ENCODE results near the gene TMEM178B.

The TMEM178B gene

DNA sequence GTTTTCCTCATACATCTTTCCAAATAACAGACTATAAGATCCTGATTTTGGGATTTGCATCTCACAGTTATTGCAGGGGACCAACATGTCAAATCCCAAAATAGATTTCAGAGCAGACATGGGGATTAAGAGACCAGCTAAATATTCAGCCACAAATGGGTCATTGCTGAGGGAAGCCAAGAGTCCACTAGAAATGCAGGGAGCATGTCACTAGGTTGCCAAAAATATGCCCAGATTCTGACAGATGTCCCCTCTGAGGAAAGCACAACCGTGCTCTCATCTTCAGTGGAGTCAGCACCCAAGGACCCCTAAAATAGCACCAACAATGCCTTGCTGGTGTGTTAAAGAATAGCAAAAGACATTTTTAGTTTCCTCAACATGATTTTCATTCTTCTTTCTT is 421.2 kb downstream of the TMEM178B start:
- Histone ChIP-seq H3K27ac (no peak overlapping the region), H3K4me3 (no peak overlapping the region), H3K36me3 (no peaks in the 10 kb centered on the region), H3K9me3 (no peaks in the 10 kb centered on the region), H3K4me1 (no peaks in the 10 kb centered on the region), H3K27me3 (no peaks in the 10 kb centered on the region)
- TF ChIP-seq, protein P1, sequence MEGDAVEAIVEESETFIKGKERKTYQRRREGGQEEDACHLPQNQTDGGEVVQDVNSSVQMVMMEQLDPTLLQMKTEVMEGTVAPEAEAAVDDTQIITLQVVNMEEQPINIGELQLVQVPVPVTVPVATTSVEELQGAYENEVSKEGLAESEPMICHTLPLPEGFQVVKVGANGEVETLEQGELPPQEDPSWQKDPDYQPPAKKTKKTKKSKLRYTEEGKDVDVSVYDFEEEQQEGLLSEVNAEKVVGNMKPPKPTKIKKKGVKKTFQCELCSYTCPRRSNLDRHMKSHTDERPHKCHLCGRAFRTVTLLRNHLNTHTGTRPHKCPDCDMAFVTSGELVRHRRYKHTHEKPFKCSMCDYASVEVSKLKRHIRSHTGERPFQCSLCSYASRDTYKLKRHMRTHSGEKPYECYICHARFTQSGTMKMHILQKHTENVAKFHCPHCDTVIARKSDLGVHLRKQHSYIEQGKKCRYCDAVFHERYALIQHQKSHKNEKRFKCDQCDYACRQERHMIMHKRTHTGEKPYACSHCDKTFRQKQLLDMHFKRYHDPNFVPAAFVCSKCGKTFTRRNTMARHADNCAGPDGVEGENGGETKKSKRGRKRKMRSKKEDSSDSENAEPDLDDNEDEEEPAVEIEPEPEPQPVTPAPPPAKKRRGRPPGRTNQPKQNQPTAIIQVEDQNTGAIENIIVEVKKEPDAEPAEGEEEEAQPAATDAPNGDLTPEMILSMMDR (IDR thresholded peaks at IDR 0.05), result no peak
- no peak for DNase-seq
- intact Hi-C loops (cut with DNase I; ENCODE audit: low total_unique reads), result no loop called here

GRCh38 chr7:141497391-141497790 is 423.5 kb downstream of the TMEM178B start:
- Histone ChIP-seq H3K4me3 (no peak overlapping the region), H3K27me3 (no peaks in the 10 kb centered on the region), H3K9me3 (no peaks in the 10 kb centered on the region), H3K36me3 (no peaks in the 10 kb centered on the region), H3K27ac (no peak overlapping the region), H3K4me1 (no peaks in the 10 kb centered on the region)
- TF ChIP-seq, protein P1 (IDR thresholded peaks at IDR 0.05), result no peak
- intact Hi-C loops (cut with DNase I; ENCODE audit: low total_unique reads), result no loop called here
- no peak for DNase-seq

DNA sequence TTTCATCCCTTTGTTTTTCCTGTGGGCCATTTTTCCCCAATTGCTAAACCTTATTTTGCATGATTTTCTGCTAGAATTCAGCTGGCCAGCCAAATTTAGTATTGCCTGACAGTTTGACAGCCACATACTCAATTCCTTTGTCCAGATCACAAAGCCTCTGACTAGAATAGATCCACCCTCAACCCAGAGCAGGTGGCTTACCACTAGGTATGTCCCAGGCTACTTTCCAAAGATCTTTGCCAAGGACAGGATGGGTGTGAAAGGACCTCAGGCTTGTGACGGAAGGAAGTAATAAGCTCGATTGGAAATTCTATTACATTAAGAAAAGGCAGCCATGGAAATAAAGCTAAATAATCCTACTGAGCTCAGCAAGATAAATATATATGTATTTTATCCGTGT is 426.7 kb downstream of the TMEM178B start:
- Histone ChIP-seq H3K4me1 (no peaks in the 10 kb centered on the region), H3K27ac (no peak overlapping the region), H3K4me3 (no peak overlapping the region), H3K36me3 (no peaks in the 10 kb centered on the region), H3K9me3 (no peaks in the 10 kb centered on the region), H3K27me3 (no peaks in the 10 kb centered on the region)
- TF ChIP-seq, protein P1 (IDR thresholded peaks at IDR 0.05), result no peak
- no peak for DNase-seq
- intact Hi-C loops (cut with DNase I; ENCODE audit: low total_unique reads), result no loop called here

DNA sequence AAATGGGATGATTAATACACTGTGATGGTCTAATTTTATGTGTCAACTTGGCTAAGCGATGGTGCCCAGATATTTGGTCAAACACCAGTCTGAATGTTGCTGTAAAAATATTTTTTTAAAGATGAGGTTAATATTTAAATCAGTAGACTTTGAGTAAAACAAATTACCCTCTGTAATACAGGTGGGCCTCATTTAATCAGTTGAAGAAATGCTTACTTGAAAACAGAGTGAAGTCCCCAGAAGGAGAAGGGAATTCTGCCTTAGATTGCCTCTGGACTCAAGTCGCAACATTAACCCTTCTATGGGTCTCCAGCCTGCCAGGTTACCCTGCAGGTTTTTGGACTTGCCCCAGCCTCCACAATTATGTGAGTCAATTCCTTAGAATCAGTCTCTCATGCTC is 427.6 kb downstream of the TMEM178B start:
- H3K4me3 ChIP-seq, result no peak overlapping the region
- no peaks in the 10 kb centered on the region for H3K4me1 ChIP-seq
- TF ChIP-seq, protein P1 (IDR thresholded peaks at IDR 0.05), result no peak
- DNase-seq, result no peak
- no peaks in the 10 kb centered on the region for H3K9me3 ChIP-seq
- H3K27me3 ChIP-seq, result no peaks in the 10 kb centered on the region
- H3K27ac ChIP-seq, result no peak overlapping the region
- intact Hi-C loops (cut with DNase I; ENCODE audit: low total_unique reads), result no loop called here
- no peaks in the 10 kb centered on the region for H3K36me3 ChIP-seq

DNA sequence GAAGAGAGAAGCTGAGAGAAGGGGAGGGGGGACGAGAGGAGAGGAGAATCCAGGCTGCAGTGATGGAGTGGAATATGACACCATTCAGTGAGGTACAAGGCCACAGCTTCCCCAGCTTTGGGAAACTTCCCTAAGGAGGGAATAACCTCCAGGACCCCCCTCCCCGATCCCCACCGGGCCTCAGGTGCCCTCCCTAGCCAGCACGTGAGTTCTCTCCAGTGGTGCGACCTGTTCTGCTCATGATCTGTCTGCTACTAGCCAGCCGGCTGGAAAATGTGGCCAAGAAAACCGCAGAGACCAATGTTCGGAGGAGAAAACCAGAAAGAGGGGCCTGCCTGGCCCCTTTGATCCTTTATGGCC is 437.4 kb downstream of the TMEM178B start:
- Histone ChIP-seq H3K4me3 (no peak overlapping the region), H3K27me3 (peaks cover 0 to 30% of the 10 kb centered on the region in 2 donors), H3K27ac (no peak overlapping the region), H3K9me3 (peaks cover 0 to 3% (median 0%) of the 10 kb centered on the region in 3 donors), H3K36me3 (no peaks in the 10 kb centered on the region), H3K4me1 (peaks cover 0 to 7% (median 3%) of the 10 kb centered on the region in 4 donors)
- intact Hi-C loops (cut with DNase I; ENCODE audit: low total_unique reads), result no loop called here
- TF ChIP-seq, protein P1 (IDR thresholded peaks at IDR 0.05), result no peak
- no peak for DNase-seq
